GM12865 (cell line): ENCODE data around the gene RELB.

Experiments used
- DNase-seq: peaks from one replicate; pipeline ENCODE4 v3.0.0; 2010; ENCODE audit warnings: low read depth
- H3K4me3 ChIP-seq: 2 replicates; pipeline ENCODE4 v1.5.1; 2011; ENCODE audit warnings: mild to moderate bottlenecking, low read depth, low read length, control low read depth
- TF ChIP-seq, protein P1 (sequence below): IDR thresholded peaks from 2 replicates; pipeline ENCODE4 v1.5.1; 2011; ENCODE audit warnings: low read length, control low read depth, low read depth, inconsistent platforms; ENCODE audit not compliant: insufficient read depth; ENCODE audit errors: missing control alignments

The RELB gene

DNA sequence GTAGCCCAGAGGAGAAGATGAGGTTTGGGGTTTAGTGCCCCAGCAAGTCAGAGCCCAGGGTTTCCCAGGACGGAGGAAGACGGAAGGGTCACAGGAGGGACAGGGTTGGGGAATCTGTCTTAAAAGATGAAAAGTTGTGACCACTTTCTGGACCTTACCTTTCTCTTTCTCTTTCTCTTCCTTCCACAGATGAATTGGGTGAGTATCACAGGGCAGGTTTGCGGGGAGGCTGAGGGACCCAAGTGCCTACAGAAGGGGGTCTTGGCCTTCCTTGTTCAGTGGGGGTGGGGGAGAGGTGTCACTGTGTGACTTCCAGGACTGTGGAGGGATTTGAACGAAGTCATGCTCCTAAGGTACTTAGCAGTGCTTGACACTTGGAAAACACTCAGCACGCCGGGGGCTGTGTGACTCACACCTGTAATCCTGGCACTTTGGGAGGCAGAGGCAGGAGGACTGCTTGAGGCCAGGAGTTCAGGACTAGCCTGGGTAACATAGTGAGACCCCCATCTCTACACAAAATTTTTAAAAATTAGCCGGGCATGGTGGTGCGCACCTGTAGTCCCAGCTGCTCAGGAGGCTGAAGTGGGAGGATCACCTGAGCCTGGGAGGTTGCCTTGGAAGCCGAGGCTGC, 8.5 kb downstream of the RELB start:
- TF ChIP-seq, protein P1, sequence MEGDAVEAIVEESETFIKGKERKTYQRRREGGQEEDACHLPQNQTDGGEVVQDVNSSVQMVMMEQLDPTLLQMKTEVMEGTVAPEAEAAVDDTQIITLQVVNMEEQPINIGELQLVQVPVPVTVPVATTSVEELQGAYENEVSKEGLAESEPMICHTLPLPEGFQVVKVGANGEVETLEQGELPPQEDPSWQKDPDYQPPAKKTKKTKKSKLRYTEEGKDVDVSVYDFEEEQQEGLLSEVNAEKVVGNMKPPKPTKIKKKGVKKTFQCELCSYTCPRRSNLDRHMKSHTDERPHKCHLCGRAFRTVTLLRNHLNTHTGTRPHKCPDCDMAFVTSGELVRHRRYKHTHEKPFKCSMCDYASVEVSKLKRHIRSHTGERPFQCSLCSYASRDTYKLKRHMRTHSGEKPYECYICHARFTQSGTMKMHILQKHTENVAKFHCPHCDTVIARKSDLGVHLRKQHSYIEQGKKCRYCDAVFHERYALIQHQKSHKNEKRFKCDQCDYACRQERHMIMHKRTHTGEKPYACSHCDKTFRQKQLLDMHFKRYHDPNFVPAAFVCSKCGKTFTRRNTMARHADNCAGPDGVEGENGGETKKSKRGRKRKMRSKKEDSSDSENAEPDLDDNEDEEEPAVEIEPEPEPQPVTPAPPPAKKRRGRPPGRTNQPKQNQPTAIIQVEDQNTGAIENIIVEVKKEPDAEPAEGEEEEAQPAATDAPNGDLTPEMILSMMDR, result no peak

DNA sequence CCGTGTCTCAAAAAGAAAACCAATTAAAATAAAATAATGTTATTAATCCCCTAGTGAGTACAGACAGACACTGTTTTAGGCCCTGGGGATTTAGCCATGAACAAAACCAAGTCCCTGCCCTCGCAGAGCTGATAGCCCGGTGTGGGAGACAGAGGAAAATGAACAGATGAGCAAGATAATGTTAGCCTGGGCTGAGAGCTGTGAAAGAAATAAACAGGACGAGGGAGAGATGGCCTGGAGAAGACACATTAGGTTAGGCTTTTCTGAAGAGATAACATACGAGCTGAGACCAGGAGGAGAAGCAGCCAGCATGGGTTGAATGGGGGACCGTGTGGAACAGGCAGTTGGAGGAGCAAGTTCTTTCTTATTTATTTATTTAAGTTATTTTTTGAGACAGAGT, 9.0 kb downstream of the RELB start:
- H3K4me3 ChIP-seq, result no peak overlapping the region
- DNase-seq, result no peak
- TF ChIP-seq, protein P1, result no peak

More for the DNA sequence above, 8.5 kb downstream of the RELB start:
- H3K4me3 ChIP-seq, result no peak overlapping the region
- DNase-seq, result no peak

DNA sequence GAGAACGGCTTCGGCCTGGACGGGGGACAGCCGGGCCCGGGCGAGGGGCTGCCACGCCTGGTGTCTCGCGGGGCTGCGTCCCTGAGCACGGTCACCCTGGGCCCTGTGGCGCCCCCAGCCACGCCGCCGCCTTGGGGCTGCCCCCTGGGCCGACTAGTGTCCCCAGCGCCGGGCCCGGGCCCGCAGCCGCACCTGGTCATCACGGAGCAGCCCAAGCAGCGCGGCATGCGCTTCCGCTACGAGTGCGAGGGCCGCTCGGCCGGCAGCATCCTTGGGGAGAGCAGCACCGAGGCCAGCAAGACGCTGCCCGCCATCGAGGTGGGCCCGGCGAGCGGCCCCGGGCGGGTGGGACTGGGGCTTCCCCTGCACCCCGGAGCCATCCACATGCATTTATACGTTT, 10.7 kb downstream of the RELB start:
- TF ChIP-seq, protein P1, result no peak
- no peak for DNase-seq

DNA sequence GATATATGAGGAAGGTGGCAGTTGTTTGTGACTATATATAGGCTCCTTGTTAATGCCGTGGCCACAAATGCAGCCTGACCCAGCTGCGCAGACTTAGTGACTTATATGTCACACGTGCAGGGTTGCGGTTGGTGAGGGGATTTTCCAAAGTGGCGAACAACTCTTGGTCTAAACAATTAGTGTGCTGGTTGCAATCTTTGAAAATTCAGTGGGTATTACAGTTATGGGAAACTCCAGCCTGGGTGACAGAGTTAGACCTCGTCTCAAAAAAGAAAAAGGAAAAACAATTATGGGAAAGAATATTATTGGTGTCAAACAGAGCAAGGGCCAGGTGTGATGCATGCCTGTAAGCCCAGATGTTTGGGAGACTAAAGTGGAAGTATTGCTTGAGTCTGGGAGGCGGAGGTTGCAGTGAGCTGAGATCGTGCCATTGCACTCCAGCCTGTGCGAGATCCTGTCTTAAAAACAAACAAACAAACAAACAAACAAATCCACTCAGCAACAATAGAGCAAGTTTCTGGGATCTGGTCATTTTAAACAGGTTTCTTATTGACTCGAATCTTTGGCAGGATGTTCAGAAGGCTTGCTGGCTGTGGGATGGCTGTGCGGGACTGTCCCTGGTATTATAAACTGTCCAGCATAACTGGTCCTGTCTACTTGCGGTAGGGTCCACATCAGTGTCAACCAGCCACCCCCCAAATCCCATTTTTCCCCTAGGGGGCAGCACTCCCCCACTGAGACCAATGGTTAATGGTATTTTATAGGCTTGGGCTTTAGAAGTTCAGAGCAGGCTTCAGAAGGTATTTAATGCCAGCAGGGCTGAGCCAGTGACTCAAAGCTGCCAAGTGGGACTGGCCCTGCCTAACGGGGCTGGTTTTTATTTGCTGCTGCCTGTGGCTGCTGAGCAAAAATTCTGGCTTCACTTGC, 15.4 kb downstream of the RELB start:
- H3K4me3 ChIP-seq, result peak overlapping the region; percentile 36

More for the DNA sequence above, 10.7 kb downstream of the RELB start:
- H3K4me3 ChIP-seq, result no peak overlapping the region

DNA sequence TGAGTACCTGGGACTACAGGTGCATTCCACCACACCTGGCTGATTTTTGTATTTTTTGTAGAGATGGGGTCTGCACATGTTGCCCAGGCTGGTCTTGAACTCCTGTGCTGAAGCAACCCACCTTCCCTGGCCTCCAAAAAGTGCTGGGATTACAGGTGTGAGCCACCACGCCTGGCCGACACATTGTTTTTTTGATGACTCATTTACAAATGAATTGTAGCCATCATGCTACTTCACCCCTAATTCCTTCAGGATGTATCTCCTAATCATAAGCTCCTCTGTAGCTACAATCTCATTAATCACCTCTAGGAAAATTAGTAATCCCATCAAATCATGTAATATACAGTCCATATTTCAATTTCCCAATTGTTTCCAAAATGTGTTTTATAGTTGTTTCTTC, 17.9 kb downstream of the RELB start:
- DNase-seq, result no peak
- no peak overlapping the region for H3K4me3 ChIP-seq
- TF ChIP-seq, protein P1, result no peak

More for the DNA sequence above, 15.4 kb downstream of the RELB start:
- DNase-seq, result peak; percentile 97
- TF ChIP-seq, protein P1, result peak; percentile 66

DNA sequence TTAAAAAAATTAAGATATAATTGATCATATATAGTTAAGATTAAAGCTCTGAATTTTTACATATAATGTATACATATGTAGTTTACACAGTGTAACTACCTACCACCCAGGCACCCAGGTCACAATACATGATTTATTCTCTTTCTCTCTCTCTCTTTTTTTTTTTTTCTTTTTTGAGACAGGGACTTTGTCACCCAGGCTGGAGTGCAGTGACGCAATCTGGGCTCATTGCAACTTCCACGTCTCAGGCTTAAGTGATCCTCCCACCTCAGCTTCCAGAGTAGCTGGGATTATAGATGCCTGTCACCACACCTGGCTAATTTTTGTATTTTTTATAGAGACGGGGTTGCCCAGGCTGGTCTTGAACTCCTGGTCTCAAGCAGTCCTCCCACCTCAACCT, 18.8 kb downstream of the RELB start:
- no peak overlapping the region for H3K4me3 ChIP-seq
- TF ChIP-seq, protein P1, result no peak
- DNase-seq, result no peak
